K562 (cell line): ENCODE measurements around the gene EPHA2. TPM values are rescaled to one million over a fixed set of nuclear protein-coding genes. Genes with fewer than 3 reads are reported as not detected.

Experiments used
- BCOR ChIP-seq: fragments of 450-650 bp; IDR thresholded peaks from 2 replicates; pipeline ENCODE4 v1.6.1; 2016
- BDP1 ChIP-seq: IDR thresholded peaks from 3 replicates; pipeline ENCODE4 v1.6.1; 2011; ENCODE audit not compliant: insufficient read length, insufficient read depth
- CBFB ChIP-seq: sonication (generic); formaldehyde crosslinking; IDR thresholded peaks from 2 replicates; pipeline ENCODE4 v1.4.0; 2020; ENCODE audit warnings: mild to moderate bottlenecking, missing genetic modification reagents
- ELF4 ChIP-seq: fragments of 450-650 bp; formaldehyde crosslinking; IDR thresholded peaks from 2 replicates; pipeline ENCODE4 v1.4.0; 2022; ENCODE audit warnings: missing genetic modification characterization
- HDAC1 ChIP-seq, 2 experiments: fragments of 450-650 bp; IDR thresholded peaks; 2 replicates each; pipeline ENCODE4 v1.6.1; 2016 to 2017; ENCODE audit warnings: inconsistent platforms in 1 of 2, mild to moderate bottlenecking in 1 of 2, moderate library complexity in 1 of 2
- MIER1 ChIP-seq: fragments of 450-650 bp; IDR thresholded peaks from 2 replicates; pipeline ENCODE4 v1.6.1; 2016; ENCODE audit warnings: antibody characterized with exemption, mild to moderate bottlenecking, low read depth
- POLR2AphosphoS2 ChIP-seq: IDR thresholded peaks from 2 replicates; pipeline ENCODE4 v1.6.1; 2012; ENCODE audit warnings: low read length, improper control_type of control experiment
- TAF9B ChIP-seq: fragments of 450-650 bp; IDR thresholded peaks from 2 replicates; pipeline ENCODE4 v1.6.1; 2018; ENCODE audit warnings: mild to moderate bottlenecking; ENCODE audit not compliant: partially characterized antibody
- ZNF143 ChIP-seq: sonication (generic); formaldehyde crosslinking; IDR thresholded peaks from 2 replicates; pipeline ENCODE4 v1.9.0; 2022; ENCODE audit warnings: mild to moderate bottlenecking, missing genetic modification reagents
- ZNF197 ChIP-seq: fragments of 200-800 bp; sonication (Bioruptor generic); IDR thresholded peaks from 2 replicates; pipeline ENCODE4 v1.6.1; 2016; ENCODE audit warnings: low read depth, missing genetic modification characterization, missing compliant biosample characterization
- polyA plus RNA-seq, 8 experiments: library from polyadenylated mRNA; depleted of rRNA in 4 of 8; stranded (reverse) in 5 of 8; unstranded in 3 of 8; fragments of >200 nt; fragmentation: Nextera tagmentation in 2 of 8; fragmentation: Illumina TruSeq in 1 of 8; extraction: Ambion mirVana in 2 of 8; extraction: Trizol in 1 of 8; gene quantifications; 2 replicates each; pipeline versions ENCODE4 v1.2.1 to v1.2.3, GENCODE V29; 2011 to 2014; ENCODE audit warnings: inconsistent platforms in 1 of 8, missing spikeins in 1 of 8
- total RNA-seq, 7 experiments: library from RNA; depleted of rRNA in 6 of 7; stranded (reverse); fragments of >200 nt in 6 of 7; fragmentation: Illumina TruSeq in 2 of 7; extraction: Trizol in 2 of 7; gene quantifications; 2 replicates each; pipeline versions ENCODE4 v1.2.1 to v1.2.3, GENCODE V29; 2011 to 2021; ENCODE audit warnings: low replicate concordance in 1 of 7
- TF ChIP-seq, protein P1 (sequence below): sonication (generic); formaldehyde crosslinking; IDR thresholded peaks from 2 replicates; pipeline ENCODE4 v1.8.1; 2023; ENCODE audit warnings: mild to moderate bottlenecking, missing genetic modification reagents
- TF ChIP-seq, protein P2 (sequence below): fragments of 250-450 bp; sonication (Bioruptor Pico); IDR thresholded peaks from 2 replicates; pipeline ENCODE4 v1.8.0; 2021; ENCODE audit warnings: mild to moderate bottlenecking, moderate library complexity

EPHA2 gene
- total and polyA plus RNA-seq, 9 of the 15 experiments (the other 6 are each of a cell fraction or from before 2014, with no cell fraction given) = 0.04 to 0.40 (median 0.07) TPM; not detected in 4

- TF ChIP-seq TAF9B (no peak), BCOR (peak; percentile 57; the same call in 1 of the 2 replicates), MIER1 (no peak), HDAC1 (IDR thresholded peaks at IDR 0.05) (peak in 1 of 2 experiments; percentile 60; a peak in 1 of 4 replicates), ZNF197 (no peak), CBFB (no peak), POLR2AphosphoS2 (no peak), BDP1 (no peak), ZNF143 (CRISPR knock-in tag) (no peak), ELF4 (CRISPR knock-in tag) (0 out of 2 replicates have a peak, but pooled peaks have one; percentile 54)
- TF ChIP-seq, protein P1, sequence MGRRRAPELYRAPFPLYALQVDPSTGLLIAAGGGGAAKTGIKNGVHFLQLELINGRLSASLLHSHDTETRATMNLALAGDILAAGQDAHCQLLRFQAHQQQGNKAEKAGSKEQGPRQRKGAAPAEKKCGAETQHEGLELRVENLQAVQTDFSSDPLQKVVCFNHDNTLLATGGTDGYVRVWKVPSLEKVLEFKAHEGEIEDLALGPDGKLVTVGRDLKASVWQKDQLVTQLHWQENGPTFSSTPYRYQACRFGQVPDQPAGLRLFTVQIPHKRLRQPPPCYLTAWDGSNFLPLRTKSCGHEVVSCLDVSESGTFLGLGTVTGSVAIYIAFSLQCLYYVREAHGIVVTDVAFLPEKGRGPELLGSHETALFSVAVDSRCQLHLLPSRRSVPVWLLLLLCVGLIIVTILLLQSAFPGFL (CRISPR knock-in tag) = no peak
- TF ChIP-seq, protein P2, sequence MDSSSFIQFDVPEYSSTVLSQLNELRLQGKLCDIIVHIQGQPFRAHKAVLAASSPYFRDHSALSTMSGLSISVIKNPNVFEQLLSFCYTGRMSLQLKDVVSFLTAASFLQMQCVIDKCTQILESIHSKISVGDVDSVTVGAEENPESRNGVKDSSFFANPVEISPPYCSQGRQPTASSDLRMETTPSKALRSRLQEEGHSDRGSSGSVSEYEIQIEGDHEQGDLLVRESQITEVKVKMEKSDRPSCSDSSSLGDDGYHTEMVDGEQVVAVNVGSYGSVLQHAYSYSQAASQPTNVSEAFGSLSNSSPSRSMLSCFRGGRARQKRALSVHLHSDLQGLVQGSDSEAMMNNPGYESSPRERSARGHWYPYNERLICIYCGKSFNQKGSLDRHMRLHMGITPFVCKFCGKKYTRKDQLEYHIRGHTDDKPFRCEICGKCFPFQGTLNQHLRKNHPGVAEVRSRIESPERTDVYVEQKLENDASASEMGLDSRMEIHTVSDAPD (CRISPR knock-in tag) = no peak
Observed at GRCh38 chr1:16092923-16093511, 62.9 kb downstream of the EPHA2 start (continued).
